IPS-15b (cell line): Measurements from ENCODE around the gene USP13.
"Not testable (repeated sequence)": the region's sequence is repeated elsewhere in the genome, so short reads cannot be mapped to it uniquely, and the experiment has no call there.

Source experiments
- H3K27me3 ChIP-seq: one replicate; pipeline ENCODE4 v1.6.1; 2013; ENCODE audit warnings: low read length; ENCODE audit not compliant: control insufficient read depth, insufficient read depth
- H3K36me3 ChIP-seq: one replicate; pipeline ENCODE4 v1.6.1; 2013; ENCODE audit warnings: low read length; ENCODE audit not compliant: control insufficient read depth, insufficient read depth
- H3K4me1 ChIP-seq: one replicate; pipeline ENCODE4 v1.6.1; 2013; ENCODE audit warnings: mild to moderate bottlenecking, low read length; ENCODE audit not compliant: control insufficient read depth, insufficient read depth
- H3K4me3 ChIP-seq: one replicate; pipeline ENCODE4 v1.5.1; 2013; ENCODE audit warnings: low read depth, low read length
- H3K9ac ChIP-seq: one replicate; pipeline ENCODE4 v1.6.1; 2013; ENCODE audit warnings: low read depth, mild to moderate bottlenecking, low read length
- H3K9me3 ChIP-seq: one replicate; pipeline ENCODE4 v1.6.1; 2013; ENCODE audit warnings: mild to moderate bottlenecking, low read length; ENCODE audit not compliant: control insufficient read depth, insufficient read depth

USP13 gene

DNA sequence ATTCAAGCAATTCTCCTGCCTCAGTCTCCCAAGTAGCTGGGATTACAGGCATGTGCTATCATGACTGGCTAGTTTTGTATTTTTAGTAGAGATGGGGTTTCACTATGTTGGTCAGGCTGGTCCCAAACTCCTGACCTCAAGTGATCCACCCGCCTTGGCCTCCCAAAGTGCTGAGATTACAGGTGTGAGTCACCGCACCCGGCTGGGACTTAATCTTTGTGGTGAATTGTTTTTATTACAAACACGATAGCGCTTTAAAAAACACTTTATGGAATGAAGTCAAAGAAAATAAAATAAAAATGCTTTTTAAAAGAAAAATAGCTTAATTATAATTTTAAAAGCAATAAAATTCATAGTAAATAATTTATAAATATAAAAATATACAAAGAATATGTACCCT, 130.0 kb downstream of the USP13 start:
- not testable (repeated sequence) for H3K27me3 ChIP-seq, H3K9me3 ChIP-seq, H3K4me1 ChIP-seq, H3K9ac ChIP-seq, H3K4me3 ChIP-seq
- peaks cover 13% of the 10 kb centered on the region for H3K36me3 ChIP-seq

DNA sequence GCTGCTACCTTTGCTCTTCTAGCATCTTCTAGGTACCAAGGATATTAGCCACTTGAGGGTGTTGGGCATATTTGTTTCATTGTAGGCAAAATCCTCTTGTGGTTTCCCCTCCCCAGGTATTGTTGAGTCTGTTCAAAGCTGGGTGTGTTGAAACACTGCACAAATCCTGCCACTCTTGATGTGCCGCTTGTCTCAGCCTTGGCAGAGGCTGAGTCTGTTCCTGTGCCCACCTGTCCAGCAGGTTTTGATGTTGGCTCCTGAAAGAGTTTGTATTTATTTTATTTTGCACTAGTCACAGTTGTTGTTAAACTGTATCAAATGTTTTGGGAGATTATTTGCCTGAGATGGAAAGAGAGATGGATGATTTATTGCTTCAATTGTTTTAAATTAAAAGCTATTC, 136.2 kb downstream of the USP13 start:
- no peaks in the 10 kb centered on the region for H3K27me3 ChIP-seq
- no peak overlapping the region for H3K4me3 ChIP-seq
- H3K36me3 ChIP-seq: peaks cover 3% of the 10 kb centered on the region
- no peak overlapping the region for H3K9ac ChIP-seq
- no peaks in the 10 kb centered on the region for H3K4me1 ChIP-seq
- no peaks in the 10 kb centered on the region for H3K9me3 ChIP-seq

DNA sequence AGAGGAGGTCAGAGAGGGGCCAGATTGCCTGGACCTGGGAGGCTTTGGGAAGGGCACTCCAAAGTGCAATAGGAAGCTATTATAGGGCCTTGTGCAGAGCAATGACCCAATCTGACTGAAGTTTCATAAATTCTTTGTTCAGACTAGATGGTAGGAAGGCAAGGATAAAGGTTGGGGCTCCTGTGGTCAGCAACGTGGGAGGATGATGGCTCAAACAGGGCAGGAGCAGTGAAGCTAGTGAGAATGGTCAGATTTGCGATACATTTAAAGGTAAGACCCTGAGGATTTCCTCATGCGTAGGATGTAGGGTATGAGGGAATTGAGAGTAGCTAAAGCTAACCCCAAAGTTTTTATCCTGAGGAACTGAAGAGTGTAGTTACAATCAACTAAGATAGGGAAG, 139.0 kb downstream of the USP13 start:
- Histone ChIP-seq H3K4me3 (no peak overlapping the region), H3K9ac (no peak overlapping the region), H3K36me3 (no peaks in the 10 kb centered on the region), H3K27me3 (no peaks in the 10 kb centered on the region), H3K9me3 (no peaks in the 10 kb centered on the region), H3K4me1 (no peaks in the 10 kb centered on the region)

DNA sequence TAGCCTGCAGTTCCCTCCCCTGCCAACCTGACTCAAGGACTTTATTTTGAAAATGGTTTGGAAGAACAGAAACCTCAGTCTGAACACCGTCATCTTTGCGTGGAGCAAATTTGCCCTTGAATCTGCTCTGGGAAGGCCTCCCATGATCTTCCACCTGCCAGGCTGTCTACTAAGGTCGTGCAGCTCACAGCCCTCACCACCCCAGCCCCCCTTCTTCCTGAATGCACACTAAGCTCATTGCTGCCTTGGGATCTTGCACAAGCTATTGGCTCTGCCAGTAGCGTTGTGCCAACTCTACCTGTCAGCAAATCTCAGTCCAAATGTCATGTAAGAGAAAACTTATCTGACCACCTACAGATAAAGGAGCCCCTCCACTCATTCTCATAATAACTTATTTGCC, 141.5 kb downstream of the USP13 start:
- Histone ChIP-seq H3K4me1 (no peaks in the 10 kb centered on the region), H3K9ac (no peak overlapping the region), H3K9me3 (no peaks in the 10 kb centered on the region), H3K4me3 (no peak overlapping the region), H3K36me3 (no peaks in the 10 kb centered on the region), H3K27me3 (no peaks in the 10 kb centered on the region)

DNA sequence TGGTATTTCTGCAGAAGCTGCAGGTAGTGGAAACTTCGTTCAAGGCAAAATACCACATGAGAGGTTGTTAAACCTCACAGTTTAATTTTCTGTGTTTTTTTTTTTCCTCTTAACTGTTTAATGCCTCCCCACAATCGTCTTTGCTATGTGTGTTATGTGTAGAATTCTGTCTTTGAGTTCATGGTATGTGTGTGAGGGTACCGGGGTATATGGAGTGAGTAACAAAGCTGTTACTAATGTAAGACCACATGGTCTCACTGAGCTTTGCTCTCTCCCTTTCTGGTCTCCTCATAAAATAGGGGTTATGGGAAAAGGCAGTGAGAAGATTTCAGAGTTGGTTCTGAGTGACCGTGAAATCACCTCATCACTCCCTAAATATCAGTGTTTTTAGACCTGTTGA, 143.6 kb downstream of the USP13 start:
- Histone ChIP-seq H3K4me1 (no peaks in the 10 kb centered on the region), H3K9ac (no peak overlapping the region), H3K9me3 (no peaks in the 10 kb centered on the region), H3K36me3 (no peaks in the 10 kb centered on the region), H3K27me3 (no peaks in the 10 kb centered on the region), H3K4me3 (no peak overlapping the region)

DNA sequence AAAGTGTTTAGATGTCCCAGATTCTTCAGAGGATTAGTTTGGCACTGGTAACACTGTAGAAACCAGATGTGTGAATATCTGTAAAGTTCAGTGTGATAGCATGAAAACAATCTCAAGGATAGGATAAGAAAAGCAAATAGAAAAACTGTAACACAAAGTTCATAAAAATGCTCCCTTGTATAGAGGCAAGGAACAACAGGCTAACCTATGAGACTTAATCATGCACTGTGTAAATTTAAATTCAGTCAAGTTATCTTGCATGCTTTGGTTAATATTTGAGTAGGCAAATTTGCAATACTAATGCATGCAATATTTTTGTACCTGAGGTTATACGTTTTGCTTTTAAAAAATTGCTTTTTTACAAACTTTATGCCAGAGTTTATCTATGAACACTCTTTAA, 144.4 kb downstream of the USP13 start:
- Histone ChIP-seq H3K4me3 (no peak overlapping the region), H3K4me1 (no peaks in the 10 kb centered on the region), H3K27me3 (no peaks in the 10 kb centered on the region), H3K9ac (no peak overlapping the region), H3K9me3 (no peaks in the 10 kb centered on the region), H3K36me3 (no peaks in the 10 kb centered on the region)

DNA sequence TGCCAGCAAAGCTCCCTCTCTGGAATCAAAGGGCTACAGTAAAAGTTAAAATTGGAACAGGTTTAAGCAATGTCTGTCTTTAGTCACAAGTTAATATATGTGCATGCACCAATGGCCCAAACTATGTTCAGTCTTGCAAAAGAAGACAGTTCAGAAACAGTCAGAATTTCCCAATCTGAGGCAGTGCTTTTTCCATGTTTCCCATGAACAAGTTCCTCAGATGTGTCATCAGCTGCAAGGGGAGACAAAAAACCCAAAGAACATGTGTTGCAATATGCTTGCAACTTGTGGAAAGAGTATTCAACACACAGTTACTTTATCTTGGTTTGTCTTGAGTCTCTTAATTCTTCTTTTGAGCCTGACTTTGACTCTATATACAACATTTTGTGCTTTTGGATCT, 148.4 kb downstream of the USP13 start:
- Histone ChIP-seq H3K4me1 (no peaks in the 10 kb centered on the region), H3K9me3 (no peaks in the 10 kb centered on the region), H3K9ac (no peak overlapping the region), H3K4me3 (no peak overlapping the region), H3K36me3 (no peaks in the 10 kb centered on the region), H3K27me3 (no peaks in the 10 kb centered on the region)

DNA sequence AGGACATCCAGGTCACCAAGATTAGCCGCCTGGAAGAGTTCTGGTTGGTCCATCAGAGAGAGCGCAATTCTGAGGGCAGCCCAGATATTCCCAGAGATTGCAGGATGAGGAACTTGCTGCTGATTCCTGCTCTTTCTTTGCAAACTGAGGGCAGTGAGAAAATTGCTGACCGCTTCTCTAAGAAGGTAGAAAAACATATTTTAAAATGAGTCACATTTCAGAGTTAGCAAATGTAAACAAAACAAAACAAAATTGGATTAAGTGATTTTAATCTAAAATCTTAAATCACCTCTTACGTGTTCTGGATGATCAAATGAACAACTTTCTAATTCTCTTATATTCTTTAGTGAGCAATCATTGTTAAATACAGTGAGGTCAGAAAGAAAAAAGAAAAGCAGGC, 149.0 kb downstream of the USP13 start:
- Histone ChIP-seq H3K4me1 (no peaks in the 10 kb centered on the region), H3K36me3 (no peaks in the 10 kb centered on the region)

DNA sequence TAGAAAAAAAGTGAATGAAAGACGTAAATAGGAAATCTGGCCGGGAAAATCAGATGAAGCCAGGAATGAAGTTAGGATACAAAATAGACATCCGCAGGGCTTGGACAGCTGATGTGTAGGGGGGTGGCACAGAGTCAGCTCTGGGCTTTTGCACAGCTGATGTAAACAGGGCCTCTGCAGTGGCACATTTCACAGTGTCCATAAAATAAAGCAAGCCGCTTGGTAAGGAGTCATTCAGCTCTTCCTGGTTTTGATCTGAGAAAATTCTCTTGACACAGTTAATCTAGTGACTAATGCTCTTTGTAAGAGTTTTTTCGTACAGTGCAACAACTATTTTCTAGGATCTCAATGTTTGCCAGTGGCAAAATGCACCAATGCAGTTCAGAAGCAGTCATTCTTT, 153.3 kb downstream of the USP13 start:
- H3K27me3 ChIP-seq: no peaks in the 10 kb centered on the region
- no peak overlapping the region for H3K9ac ChIP-seq
- H3K4me3 ChIP-seq: no peak overlapping the region
- H3K36me3 ChIP-seq: no peaks in the 10 kb centered on the region
- no peaks in the 10 kb centered on the region for H3K9me3 ChIP-seq
- no peaks in the 10 kb centered on the region for H3K4me1 ChIP-seq

More for the DNA sequence above, 149.0 kb downstream of the USP13 start:
- Histone ChIP-seq H3K4me3 (no peak overlapping the region), H3K9ac (no peak overlapping the region), H3K9me3 (no peaks in the 10 kb centered on the region), H3K27me3 (no peaks in the 10 kb centered on the region)

DNA sequence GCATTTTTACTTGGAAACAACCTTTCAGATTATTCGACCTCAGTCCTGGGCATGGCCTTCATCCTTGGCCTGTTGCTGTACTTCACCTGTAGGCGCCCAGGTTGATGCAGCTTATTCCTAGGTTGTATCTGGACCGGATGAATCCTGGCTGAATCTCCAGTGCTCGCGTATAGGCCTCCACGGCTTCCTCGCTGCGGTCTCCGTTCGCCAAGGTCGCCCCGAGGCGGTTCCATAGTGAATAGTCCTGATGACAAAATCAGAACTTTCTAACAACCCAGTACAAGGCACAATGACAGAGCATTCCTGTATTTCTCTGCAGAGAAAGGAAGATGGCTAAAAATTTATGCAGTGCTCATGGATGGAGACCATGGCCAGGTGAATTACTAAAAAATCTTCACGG, 154.7 kb downstream of the USP13 start:
- Histone ChIP-seq H3K9ac (no peak overlapping the region), H3K4me3 (no peak overlapping the region), H3K27me3 (no peaks in the 10 kb centered on the region), H3K9me3 (no peaks in the 10 kb centered on the region), H3K4me1 (no peaks in the 10 kb centered on the region), H3K36me3 (no peaks in the 10 kb centered on the region)

DNA sequence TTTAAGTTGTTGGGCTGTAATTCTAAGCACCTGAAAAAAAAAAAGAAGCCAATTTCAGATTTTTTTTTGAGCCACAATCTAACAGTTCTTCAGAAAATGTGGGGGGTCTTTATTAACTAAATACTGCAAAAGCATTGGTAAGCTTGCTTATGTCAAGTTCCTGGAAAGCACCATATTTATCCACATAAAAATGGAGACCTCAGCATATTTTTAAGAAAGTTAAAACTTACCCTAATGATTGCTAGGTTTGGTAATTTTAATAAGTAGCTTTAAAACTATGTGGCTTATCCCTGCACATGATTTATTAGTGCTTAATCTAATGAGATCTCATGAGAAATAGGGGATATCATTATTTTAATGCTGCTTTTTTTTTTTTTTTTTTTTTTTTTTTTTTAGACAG, 156.8 kb downstream of the USP13 start:
- Histone ChIP-seq H3K9ac (no peak overlapping the region), H3K36me3 (no peaks in the 10 kb centered on the region), H3K4me1 (no peaks in the 10 kb centered on the region), H3K4me3 (no peak overlapping the region), H3K27me3 (no peaks in the 10 kb centered on the region), H3K9me3 (no peaks in the 10 kb centered on the region)

DNA sequence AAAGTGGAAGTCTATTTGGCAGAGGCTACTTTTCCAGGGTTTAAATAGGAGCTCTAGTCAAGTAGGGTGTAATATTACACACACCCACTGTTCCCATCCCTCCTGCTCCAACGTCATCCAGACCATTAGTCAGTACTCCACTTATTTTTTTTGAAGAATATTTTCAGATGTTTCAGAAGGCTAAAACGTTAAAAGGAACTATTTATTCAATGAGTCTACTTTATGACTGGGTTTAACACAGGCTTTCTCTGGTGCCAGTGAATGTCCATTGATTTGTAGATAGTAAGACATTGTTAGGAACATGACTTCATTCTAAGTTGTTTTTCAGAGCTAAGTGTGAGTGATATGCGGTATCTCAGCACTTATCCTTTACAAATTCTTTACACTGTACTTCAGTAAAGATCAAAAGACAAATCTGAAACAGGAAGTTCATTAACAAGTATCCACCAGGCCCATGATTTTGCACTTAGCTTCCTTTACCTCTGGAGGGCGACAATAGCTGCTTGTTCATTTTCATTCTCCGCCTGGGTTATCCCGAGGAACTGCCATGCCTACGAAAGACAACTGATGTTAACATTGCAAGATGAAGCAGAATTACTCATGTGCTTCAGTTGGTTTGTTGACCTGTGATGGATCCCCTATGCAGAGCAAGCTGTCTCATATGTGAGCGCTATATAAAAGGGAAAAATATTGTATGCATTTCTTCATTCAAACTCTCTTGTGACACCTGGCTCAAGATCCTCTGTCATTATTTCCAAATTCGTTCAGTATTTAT, 158.7 kb downstream of the USP13 start:
- Histone ChIP-seq H3K9me3 (no peaks in the 10 kb centered on the region), H3K27me3 (no peaks in the 10 kb centered on the region), H3K9ac (no peak overlapping the region), H3K36me3 (no peaks in the 10 kb centered on the region), H3K4me1 (no peaks in the 10 kb centered on the region), H3K4me3 (no peak overlapping the region)
